DOHH2 (cell line): ENCODE results near the gene SLC66A1.

Source experiments
- H3F3A ChIP-seq: fragments of 200-600 bp; sonication (generic), shearing (Covaris generic); 2 replicates; pipeline ENCODE4 v1.6.0; 2016; ENCODE audit warnings: antibody characterized with exemption, mild to moderate bottlenecking; ENCODE audit not compliant: control insufficient read depth, insufficient read depth
- H3K27ac ChIP-seq: fragments of 200-600 bp; sonication (generic); 2 replicates; pipeline ENCODE4 v1.5.1; 2014; ENCODE audit warnings: low read depth, mild to moderate bottlenecking, low read length, moderate library complexity
- H3K27me3 ChIP-seq: fragments of 200-600 bp; sonication (generic); 2 replicates; pipeline ENCODE4 v1.6.1; 2014; ENCODE audit warnings: mild to moderate bottlenecking, low read length, mixed read lengths; ENCODE audit not compliant: control insufficient read depth
- H3K36me3 ChIP-seq: fragments of 200-600 bp; sonication (generic); 2 replicates; pipeline ENCODE4 v1.6.1; 2014; ENCODE audit warnings: mild to moderate bottlenecking, low read length, moderate library complexity, mixed read lengths; ENCODE audit not compliant: control insufficient read depth
- H3K4me1 ChIP-seq: fragments of 200-600 bp; sonication (generic); 2 replicates; pipeline ENCODE4 v1.6.1; 2014; ENCODE audit warnings: mild to moderate bottlenecking, low read length, mixed read lengths; ENCODE audit not compliant: control insufficient read depth
- H3K4me2 ChIP-seq: fragments of 200-600 bp; sonication (generic); 2 replicates; pipeline ENCODE4 v1.6.0; 2014; ENCODE audit warnings: mild to moderate bottlenecking, low read length, moderate library complexity
- H3K4me3 ChIP-seq: fragments of 200-600 bp; sonication (generic); 2 replicates; pipeline ENCODE4 v1.5.1; 2014; ENCODE audit warnings: mild to moderate bottlenecking, low read length, mixed read lengths
- H3K79me2 ChIP-seq: fragments of 200-600 bp; sonication (generic); 2 replicates; pipeline ENCODE4 v1.6.1; 2014; ENCODE audit warnings: mild to moderate bottlenecking, low read length, mixed read lengths; ENCODE audit not compliant: control insufficient read depth
- H3K9me2 ChIP-seq: fragments of 200-600 bp; sonication (generic); replicated peaks from 2 replicates; pipeline ENCODE4 v1.6.1; 2014; ENCODE audit warnings: mild to moderate bottlenecking, low read length, mixed read lengths; ENCODE audit not compliant: control insufficient read depth
- H3K9me3 ChIP-seq: fragments of 200-600 bp; sonication (generic); 2 replicates; pipeline ENCODE4 v1.6.1; 2014; ENCODE audit warnings: antibody characterized with exemption, low read length, mixed read lengths; ENCODE audit not compliant: control insufficient read depth, insufficient read depth
- H4K20me1 ChIP-seq: fragments of 200-600 bp; sonication (generic); 2 replicates; pipeline ENCODE4 v1.6.0; 2014; ENCODE audit warnings: low read depth, mild to moderate bottlenecking, antibody characterized with exemption, low read length, moderate library complexity; ENCODE audit not compliant: control insufficient read depth, insufficient read depth
- CTCF ChIP-seq: fragments of 200-600 bp; sonication (generic); IDR thresholded peaks from one replicate; pipeline ENCODE4 v1.5.1; 2014; ENCODE audit warnings: antibody characterized with exemption, mild to moderate bottlenecking, low read depth, low read length; ENCODE audit not compliant: poor library complexity, severe bottlenecking
- EZH2phosphoT487 ChIP-seq: fragments of 200-600 bp; sonication (generic); IDR thresholded peaks from 2 replicates; pipeline ENCODE4 v1.6.1; 2017; ENCODE audit warnings: borderline replicate concordance, mild to moderate bottlenecking, antibody characterized with exemption, low read length, moderate library complexity, mixed read lengths

Gene SLC66A1

GRCh38 chr1:19323987-19324664 is 12.0 kb downstream of the SLC66A1 start:
- Histone ChIP-seq H3F3A (no peaks in the 10 kb centered on the region), H3K27me3 (no peaks in the 10 kb centered on the region), H3K4me1 (no peaks in the 10 kb centered on the region), H3K79me2 (no peaks in the 10 kb centered on the region), H3K9me2 (no peaks in the 10 kb centered on the region), H3K36me3 (no peaks in the 10 kb centered on the region; the same call in 1 of the 2 replicates), H4K20me1 (no peaks in the 10 kb centered on the region), H3K4me2 (no peak overlapping the region), H3K9me3 (no peaks in the 10 kb centered on the region), H3K4me3 (no peak overlapping the region), H3K27ac (no peak overlapping the region)
- TF ChIP-seq EZH2phosphoT487: no peak
- TF ChIP-seq CTCF: no peak

GRCh38 chr1:19324665-19324990 is 12.5 kb downstream of the SLC66A1 start:
- H3K4me2 ChIP-seq: no peak overlapping the region
- no peaks in the 10 kb centered on the region for H3K4me1 ChIP-seq
- no peak overlapping the region for H3K4me3 ChIP-seq
- no peak overlapping the region for H3K27ac ChIP-seq
- H3F3A ChIP-seq: no peaks in the 10 kb centered on the region
- no peaks in the 10 kb centered on the region; the same call in 1 of the 2 replicates for H3K36me3 ChIP-seq
- H3K79me2 ChIP-seq: no peaks in the 10 kb centered on the region
- H4K20me1 ChIP-seq: no peaks in the 10 kb centered on the region
- no peaks in the 10 kb centered on the region for H3K9me3 ChIP-seq
- H3K27me3 ChIP-seq: no peaks in the 10 kb centered on the region
- TF ChIP-seq EZH2phosphoT487: no peak
- no peak for TF ChIP-seq CTCF
- no peaks in the 10 kb centered on the region for H3K9me2 ChIP-seq

DNA sequence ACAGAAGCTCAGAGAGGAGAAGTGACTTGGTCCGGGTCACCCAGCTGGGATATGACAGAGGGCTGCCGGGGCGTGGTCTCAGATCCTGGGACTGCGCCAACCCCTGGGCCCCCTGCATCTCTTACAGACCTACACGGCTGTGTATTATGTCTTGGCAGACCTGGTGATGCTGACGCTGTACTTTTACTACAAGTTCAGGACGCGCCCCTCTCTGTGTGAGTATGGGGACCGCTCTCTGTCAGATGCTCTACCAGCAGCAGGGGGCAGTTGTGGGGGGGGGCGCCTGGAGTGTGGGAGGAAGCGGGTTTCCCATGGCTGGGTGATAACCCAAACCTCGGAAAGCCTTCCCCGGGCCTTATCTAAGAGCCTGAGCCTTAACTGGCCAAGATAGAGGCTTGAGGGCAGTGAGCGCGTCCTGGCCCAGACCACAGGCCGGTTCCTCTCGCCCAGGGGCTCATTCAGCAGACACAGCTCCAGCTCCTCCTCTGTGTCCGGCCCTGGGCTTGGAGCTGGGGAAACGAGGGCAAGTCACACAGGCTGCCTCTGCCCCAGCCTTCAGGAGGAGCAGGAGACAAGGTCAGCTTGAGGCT is 13.3 kb downstream of the SLC66A1 start:
- H3K27ac ChIP-seq: no peak overlapping the region
- H3F3A ChIP-seq: no peaks in the 10 kb centered on the region
- no peak overlapping the region for H3K4me2 ChIP-seq
- H4K20me1 ChIP-seq: no peaks in the 10 kb centered on the region
- TF ChIP-seq CTCF (no peak), EZH2phosphoT487 (no peak)
- no peaks in the 10 kb centered on the region for H3K4me1 ChIP-seq
- no peaks in the 10 kb centered on the region for H3K9me2 ChIP-seq
- no peaks in the 10 kb centered on the region; the same call in 1 of the 2 replicates for H3K36me3 ChIP-seq
- no peaks in the 10 kb centered on the region for H3K27me3 ChIP-seq
- no peaks in the 10 kb centered on the region for H3K79me2 ChIP-seq
- H3K4me3 ChIP-seq: no peak overlapping the region
- H3K9me3 ChIP-seq: no peaks in the 10 kb centered on the region
